WI38 (cell line): ENCODE data around the gene BANF1.

ENCODE experiments used
- H3K4me3 ChIP-seq: 2 replicates; pipeline ENCODE4 v1.5.1; 2011; ENCODE audit warnings: low read depth, mild to moderate bottlenecking, control low read depth, low read length
- TF ChIP-seq, protein P1 (sequence below): IDR thresholded peaks from 2 replicates; pipeline ENCODE4 v1.5.1; 2012; ENCODE audit warnings: low read depth, mild to moderate bottlenecking, control low read depth, low read length

Gene BANF1

DNA sequence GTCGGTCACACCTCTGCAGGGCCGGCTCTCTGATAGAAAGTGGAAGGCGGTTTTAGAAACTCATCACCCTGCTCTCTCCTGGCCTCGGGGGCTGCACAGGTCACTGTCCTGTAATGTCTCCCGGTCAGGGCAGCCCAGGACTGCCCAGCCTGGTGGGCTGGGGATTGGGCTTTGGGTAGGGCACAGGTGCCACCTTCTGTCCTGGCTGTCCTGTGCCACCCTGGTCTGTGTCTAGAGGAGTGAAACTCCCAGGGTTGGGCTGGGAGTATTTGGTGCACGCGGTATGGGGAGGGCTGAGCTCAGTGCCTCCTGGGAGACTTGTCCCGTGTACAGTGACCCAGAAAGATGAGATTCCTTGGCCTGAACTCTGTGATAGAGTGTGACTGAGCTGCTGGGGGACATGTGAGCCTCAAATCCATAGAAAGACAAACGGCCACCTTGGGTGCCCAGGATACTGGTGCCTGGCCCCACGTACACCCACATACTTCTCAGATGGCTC lies 23.0 kb upstream of the BANF1 start:
- H3K4me3 ChIP-seq = no peak overlapping the region
- TF ChIP-seq, protein P1, sequence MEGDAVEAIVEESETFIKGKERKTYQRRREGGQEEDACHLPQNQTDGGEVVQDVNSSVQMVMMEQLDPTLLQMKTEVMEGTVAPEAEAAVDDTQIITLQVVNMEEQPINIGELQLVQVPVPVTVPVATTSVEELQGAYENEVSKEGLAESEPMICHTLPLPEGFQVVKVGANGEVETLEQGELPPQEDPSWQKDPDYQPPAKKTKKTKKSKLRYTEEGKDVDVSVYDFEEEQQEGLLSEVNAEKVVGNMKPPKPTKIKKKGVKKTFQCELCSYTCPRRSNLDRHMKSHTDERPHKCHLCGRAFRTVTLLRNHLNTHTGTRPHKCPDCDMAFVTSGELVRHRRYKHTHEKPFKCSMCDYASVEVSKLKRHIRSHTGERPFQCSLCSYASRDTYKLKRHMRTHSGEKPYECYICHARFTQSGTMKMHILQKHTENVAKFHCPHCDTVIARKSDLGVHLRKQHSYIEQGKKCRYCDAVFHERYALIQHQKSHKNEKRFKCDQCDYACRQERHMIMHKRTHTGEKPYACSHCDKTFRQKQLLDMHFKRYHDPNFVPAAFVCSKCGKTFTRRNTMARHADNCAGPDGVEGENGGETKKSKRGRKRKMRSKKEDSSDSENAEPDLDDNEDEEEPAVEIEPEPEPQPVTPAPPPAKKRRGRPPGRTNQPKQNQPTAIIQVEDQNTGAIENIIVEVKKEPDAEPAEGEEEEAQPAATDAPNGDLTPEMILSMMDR = no peak

DNA sequence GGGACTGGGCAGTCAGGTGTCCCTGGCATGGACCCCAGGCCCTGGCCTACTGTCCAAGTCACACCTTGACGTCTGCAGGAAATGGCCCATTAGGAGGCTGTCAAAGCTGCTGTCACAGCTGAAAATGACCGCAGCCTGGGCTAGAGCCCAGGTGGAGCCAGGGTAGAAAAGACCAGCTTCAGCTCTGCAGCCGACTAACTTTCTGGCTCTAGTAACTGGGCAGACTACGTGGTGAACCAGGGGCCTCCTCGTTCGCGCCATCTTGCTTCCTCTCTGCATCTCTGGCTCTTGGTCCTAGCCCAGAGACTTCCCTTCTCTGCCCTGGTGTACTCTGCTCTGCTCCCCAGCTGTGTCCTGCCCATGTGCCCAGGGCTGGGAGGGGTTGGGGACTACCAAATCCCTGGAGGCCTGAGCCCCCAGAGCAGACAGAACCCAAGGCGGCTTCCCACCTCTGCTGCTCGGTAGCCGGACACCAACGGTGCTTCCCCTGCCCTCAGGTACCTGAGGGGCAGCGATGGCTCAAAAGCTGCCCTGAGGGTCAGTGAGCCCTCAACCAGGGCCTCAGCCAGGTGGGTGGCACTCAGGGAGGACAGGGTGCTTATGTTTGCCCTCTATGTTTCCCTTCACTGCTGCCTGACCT lies 21.1 kb upstream of the BANF1 start:
- TF ChIP-seq, protein P1 = no peak
- H3K4me3 ChIP-seq = no peak overlapping the region

DNA sequence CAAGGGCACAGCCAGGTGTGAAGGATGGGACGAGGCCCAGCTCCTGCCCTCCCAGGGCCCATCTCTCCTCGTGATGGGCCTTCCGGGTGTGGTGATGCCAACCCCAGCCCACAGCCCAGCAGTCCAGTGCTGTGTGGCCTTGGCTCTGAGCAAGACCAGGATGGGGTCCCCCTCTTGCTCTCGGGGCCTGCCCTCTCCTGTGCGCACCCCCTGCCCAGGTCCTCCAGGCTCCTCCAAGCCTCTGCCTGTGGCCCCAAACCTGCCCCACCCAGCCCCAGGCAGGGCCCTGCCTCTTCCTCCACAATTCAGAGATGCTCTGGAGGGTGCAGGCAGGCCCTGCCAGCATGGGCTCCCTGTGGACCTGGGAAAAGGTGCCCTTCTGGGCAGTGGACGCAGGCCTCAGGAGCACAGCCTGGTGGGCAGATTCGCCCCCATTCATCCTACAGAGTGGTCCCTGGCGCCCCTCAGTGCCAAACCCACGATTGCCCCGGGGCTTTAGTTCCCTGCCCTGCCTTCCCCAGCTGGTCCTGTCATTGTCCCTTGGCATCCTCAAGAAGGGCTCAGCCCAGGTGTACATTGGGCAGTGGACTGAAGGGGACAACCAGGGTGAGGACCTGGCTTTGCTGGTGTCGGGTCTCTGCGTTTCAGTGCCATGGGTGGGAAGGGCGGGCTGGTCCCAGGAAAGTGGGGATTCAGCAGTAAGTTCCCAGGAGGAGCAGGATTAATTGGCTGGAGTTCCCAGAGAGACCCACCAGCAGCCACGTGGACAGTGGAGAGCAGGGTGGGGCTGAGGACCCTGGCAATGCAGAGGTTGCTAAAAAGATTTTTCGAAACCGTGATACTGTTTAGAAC lies 20.1 kb upstream of the BANF1 start:
- no peak overlapping the region for H3K4me3 ChIP-seq
- TF ChIP-seq, protein P1 = no peak

DNA sequence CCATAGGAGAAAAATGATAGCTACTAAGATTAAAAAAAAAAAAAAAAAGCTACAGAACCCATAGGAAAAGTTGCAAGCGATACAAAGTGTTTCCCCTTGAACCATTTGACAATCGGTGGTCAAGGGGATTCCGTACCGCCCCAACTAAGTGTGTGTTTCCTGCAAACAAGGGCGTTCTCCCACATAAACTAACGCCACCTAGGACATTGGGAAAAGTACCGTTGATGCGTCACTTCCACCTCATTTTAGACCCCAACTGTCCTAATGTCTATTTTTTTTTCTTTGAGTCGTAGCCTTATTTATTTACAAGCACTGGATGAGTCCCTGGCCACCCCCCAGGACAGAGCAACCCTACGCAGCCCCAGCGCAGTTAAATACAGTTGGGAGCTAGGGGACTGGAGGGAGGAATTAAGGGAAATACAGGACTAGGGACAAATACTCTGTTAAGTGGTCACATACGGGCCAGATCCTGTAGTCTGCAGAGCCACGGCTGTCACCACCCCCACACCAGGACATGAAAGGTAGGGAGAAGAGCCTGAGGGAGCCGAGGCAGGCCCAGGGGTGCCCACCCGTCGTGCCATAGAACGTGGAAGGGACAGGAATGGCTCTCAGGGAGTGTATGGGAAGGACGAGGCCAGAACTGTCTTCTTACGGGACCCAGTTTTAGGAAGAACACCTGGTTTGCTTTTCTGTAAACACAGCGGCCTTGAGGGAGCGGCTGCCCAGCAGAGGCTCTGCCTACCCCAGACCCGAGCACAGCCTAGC lies 19.3 kb upstream of the BANF1 start:
- TF ChIP-seq, protein P1 = no peak
- H3K4me3 ChIP-seq = no peak overlapping the region

DNA sequence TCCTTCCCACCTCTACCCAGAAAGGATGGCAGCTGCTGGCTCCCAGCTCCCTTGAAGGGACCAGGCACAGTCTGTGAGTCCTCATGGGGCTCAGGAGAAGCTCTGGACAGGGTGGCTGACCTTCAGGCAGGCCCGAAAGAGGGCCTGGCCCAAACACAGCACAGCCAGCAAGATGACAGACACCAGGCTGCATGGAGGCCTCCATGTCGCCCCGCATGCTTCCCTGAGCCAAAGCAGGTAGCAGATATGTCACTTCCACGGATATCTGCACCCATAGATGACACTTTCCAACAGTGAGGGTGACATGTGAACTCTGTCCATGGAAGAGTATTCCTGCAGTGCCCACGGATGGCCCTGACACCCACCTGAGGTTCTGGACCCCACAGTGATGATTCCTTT lies 18.7 kb upstream of the BANF1 start:
- H3K4me3 ChIP-seq = no peak overlapping the region
- TF ChIP-seq, protein P1 = no peak

DNA sequence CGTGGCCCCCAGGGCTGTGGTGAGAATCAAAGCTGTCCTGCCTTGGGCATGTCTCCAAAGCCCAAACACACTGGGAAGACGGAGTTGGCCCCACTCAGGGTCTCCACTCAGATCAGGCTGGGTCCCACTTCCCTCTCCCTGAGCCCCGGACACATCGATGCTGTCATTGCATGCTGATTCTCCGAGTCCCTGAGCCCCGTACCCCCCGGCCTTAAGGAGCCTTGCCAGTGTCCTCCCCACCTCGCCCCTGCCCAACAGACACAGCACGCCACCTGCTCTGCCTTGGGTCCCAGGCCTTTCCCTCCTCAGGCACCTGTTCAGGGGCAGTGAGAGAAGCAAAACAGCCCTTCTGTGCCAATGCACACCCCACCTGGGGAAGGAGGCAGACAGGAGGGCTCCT lies 15.0 kb upstream of the BANF1 start:
- H3K4me3 ChIP-seq = no peak overlapping the region
- TF ChIP-seq, protein P1 = no peak
